Ascending aorta (tissue), 2 donors: Measurements from ENCODE around the gene CHAT. TPM values are rescaled to one million over a fixed set of nuclear protein-coding genes. Genes with fewer than 3 reads are reported as not detected.

Experiments
- DNase-seq, 2 donors: peaks; one replicate each; pipeline ENCODE4 v3.0.0-alpha.2; 2019; ENCODE audit warnings: low spot score in 2 of 2
- H3K27ac ChIP-seq, 2 donors: fragments of 200-600 bp; sonication (generic); one replicate each; pipeline ENCODE4 v1.5.1; 2016 to 2017; ENCODE audit warnings: mild to moderate bottlenecking in 1 of 2
- H3K27me3 ChIP-seq: fragments of 200-600 bp; sonication (generic); one replicate; pipeline ENCODE4 v1.5.1; 2017
- H3K36me3 ChIP-seq, 2 donors: fragments of 200-600 bp; sonication (generic); one replicate each; pipeline ENCODE4 v1.5.1; 2016
- H3K4me1 ChIP-seq, 2 donors: fragments of 200-600 bp; sonication (generic); one replicate each; pipeline ENCODE4 v1.5.1; 2016 to 2017; ENCODE audit warnings: mild to moderate bottlenecking in 1 of 2
- H3K4me3 ChIP-seq, 2 donors: fragments of 200-600 bp; sonication (generic); one replicate each; pipeline ENCODE4 v1.5.1; 2016 to 2017; ENCODE audit warnings: mild to moderate bottlenecking in 1 of 2
- H3K9me3 ChIP-seq, 2 donors: fragments of 200-600 bp; sonication (generic); one replicate each; pipeline ENCODE4 v1.5.1; 2016
- CTCF ChIP-seq, 3 experiments: fragments of 200-600 bp in 2 of 3; fragments of 450-650 bp in 1 of 3; sonication (generic) in 2 of 3; IDR thresholded peaks; one replicate each; pipeline ENCODE4 v1.5.1; 2016 to 2019; ENCODE audit warnings: antibody characterized with exemption in 3 of 3, mild to moderate bottlenecking in 1 of 3, moderate library complexity in 1 of 3
- intact Hi-C: fragments of 100-400 bp; cut with DNase I; formaldehyde crosslinking; loops from one replicate; pipeline ENCODE4 v1.15.1; 2023
- total RNA-seq: library from RNA; depleted of rRNA; stranded (reverse); fragments of >200 nt; gene quantifications from one replicate; pipeline ENCODE4 v1.1.0, GENCODE V29; 2016

The CHAT gene
- total RNA-seq, 1 donor from 2014 or later = not detected

- Histone ChIP-seq H3K36me3 (no peaks in the 10 kb centered on the region), H3K4me3 (no peak overlapping the region), H3K27me3 (no peaks in the 10 kb centered on the region), H3K9me3 (no peaks in the 10 kb centered on the region), H3K4me1 (no peaks in the 10 kb centered on the region), H3K27ac (no peak overlapping the region)
- no peak for DNase-seq
- intact Hi-C loops = no loop called here
- no peak for TF ChIP-seq CTCF (IDR thresholded peaks at IDR 0.05)
Observed at GRCh38 chr10:49689882-49690510, 76.2 kb downstream of the CHAT start.

GRCh38 chr10:49690698-49691356, 77.0 kb downstream of the CHAT start:
- Histone ChIP-seq H3K36me3 (no peaks in the 10 kb centered on the region), H3K27ac (no peak overlapping the region), H3K4me1 (no peaks in the 10 kb centered on the region), H3K9me3 (no peaks in the 10 kb centered on the region), H3K27me3 (no peaks in the 10 kb centered on the region), H3K4me3 (no peak overlapping the region)
- no peak for DNase-seq
- TF ChIP-seq CTCF (IDR thresholded peaks at IDR 0.05) = no peak
- intact Hi-C loops = no loop called here

GRCh38 chr10:49691588-49691987, 77.8 kb downstream of the CHAT start:
- intact Hi-C loops = no loop called here
- Histone ChIP-seq H3K4me3 (no peak overlapping the region), H3K27me3 (no peaks in the 10 kb centered on the region), H3K4me1 (no peaks in the 10 kb centered on the region), H3K27ac (no peak overlapping the region), H3K36me3 (no peaks in the 10 kb centered on the region), H3K9me3 (no peaks in the 10 kb centered on the region)
- no peak for TF ChIP-seq CTCF (IDR thresholded peaks at IDR 0.05)
- no peak for DNase-seq

GRCh38 chr10:49694466-49694865, 80.6 kb downstream of the CHAT start:
- no peaks in the 10 kb centered on the region for H3K9me3 ChIP-seq
- H3K27me3 ChIP-seq = no peaks in the 10 kb centered on the region
- no peak overlapping the region for H3K27ac ChIP-seq
- intact Hi-C loops = no loop called here
- no peak for TF ChIP-seq CTCF (IDR thresholded peaks at IDR 0.05)
- DNase-seq = no peak
- H3K36me3 ChIP-seq = no peaks in the 10 kb centered on the region
- H3K4me3 ChIP-seq = no peak overlapping the region
- no peaks in the 10 kb centered on the region for H3K4me1 ChIP-seq

GRCh38 chr10:49696311-49696710, 82.5 kb downstream of the CHAT start:
- Histone ChIP-seq H3K9me3 (no peaks in the 10 kb centered on the region), H3K36me3 (no peaks in the 10 kb centered on the region), H3K27me3 (no peaks in the 10 kb centered on the region), H3K27ac (no peak overlapping the region), H3K4me1 (no peaks in the 10 kb centered on the region), H3K4me3 (no peak overlapping the region)
- no peak for DNase-seq
- TF ChIP-seq CTCF (IDR thresholded peaks at IDR 0.05) = no peak
- intact Hi-C loops = no loop called here
